HG03066 (cell line): ENCODE measurements around the gene DNAJC1.

Experiments used
- ATAC-seq: cut with Tn5 transposase; IDR thresholded peaks from one replicate; pipeline ENCODE4 v1.9.1; 2021; ENCODE audit warnings: low read depth; ENCODE audit not compliant: unreplicated experiment

DNAJC1 gene

DNA sequence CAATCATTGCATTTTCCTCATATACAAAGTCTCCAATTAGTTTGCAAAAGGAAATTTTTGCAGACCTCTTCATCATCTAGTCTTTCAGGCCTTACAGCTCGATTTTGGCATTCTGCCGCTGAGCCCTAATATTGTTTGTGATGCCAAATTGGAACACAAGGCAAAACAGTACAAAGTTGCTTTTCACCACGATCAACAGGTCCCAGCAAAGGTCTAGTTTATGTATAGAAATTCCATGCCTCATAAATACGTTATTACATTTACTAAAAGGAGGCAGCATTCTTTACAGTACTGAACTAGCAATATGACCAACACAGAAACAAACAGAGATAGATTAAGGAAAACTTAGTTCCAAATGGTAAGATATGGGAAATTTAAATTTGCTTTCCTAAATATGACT lies 7.0 kb upstream of the DNAJC1 start:
- ATAC-seq: no peak

DNA sequence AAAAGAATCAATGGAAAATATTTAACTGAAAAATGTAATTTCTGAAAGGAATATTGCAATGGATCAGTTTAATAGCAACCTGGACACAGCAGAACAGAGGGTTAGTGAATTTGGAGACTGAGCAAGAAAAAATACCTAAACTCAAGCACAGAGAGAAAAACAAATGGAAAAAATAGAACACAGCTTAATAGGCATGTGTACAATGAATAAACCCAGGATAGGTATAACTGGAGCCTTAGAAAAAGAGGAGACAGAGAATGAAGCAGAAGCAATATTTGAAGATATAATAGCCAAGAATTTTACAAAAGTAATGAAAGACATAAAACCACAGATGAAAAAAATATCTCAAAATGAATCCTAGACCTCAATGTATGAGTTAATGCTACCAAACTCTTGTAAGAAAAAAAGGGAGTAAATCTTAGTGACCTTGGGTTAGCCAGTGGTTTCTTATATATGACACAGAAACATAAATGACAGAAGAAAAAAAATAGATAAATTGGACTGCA lies 2.9 kb upstream of the DNAJC1 start:
- ATAC-seq: no peak

DNA sequence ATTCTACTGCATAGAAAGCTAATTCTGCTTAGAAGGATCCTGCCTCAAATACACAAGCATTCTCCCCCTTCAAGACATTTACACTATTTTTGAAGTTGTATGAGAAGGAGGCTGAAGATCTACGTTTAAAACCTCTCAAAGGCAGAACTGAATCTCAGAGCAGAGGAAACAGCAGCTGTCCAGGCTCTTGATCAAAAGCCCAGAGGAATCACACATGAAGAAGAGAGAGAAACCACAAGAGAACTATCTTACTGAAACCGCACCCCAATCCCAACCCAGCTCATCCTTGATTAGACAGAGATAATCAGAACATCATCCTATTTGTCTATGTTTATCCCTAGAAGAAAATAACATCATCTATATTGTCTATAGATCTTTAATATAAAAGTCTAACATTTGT lies 2.2 kb upstream of the DNAJC1 start:
- no peak for ATAC-seq

DNA sequence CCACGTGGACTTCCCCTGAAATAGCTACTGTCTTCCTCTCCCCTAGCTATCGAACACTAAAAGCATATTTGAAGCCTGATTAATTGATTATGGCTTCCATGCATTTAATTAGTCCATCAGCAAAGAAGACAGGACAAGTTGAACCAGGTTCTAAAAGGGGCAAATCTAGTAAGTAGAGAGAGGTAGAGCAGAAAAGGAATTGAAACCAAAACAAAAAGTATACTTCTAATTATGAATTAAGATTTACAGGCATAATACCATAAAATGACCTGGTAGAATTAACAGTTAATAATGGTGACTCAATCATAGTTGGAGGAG lies 393 bp upstream of the DNAJC1 start:
- no peak for ATAC-seq

DNA sequence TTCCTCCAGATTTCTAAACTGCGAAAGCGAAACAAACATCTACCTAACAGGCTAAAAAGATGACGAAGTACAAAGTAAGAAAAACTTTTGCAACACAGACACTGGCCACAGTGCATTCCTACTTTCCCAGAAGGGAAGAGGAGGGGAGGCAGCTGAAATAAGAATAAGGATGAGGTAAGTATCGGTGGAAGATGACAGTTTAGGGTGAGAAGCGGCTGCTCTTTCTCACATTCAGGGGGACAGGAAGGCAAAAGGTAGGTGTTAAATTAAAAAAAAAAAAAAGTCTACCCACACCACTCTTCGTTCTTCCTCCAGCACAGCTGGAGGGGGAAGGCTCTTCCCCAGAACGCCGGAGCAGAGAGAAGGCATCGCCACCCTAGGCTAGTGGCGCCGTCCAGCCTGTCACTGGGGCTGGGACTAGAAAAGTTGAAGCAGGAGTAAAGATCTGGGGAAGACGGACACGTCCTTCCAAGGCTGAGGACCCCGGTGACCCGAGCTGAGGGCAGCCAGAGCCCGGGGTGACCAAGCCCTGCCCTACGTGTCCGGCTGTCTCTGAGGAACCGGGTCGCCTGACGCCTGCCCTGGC lies 846 bp downstream of the DNAJC1 start:
- peak; percentile 19 for ATAC-seq

DNA sequence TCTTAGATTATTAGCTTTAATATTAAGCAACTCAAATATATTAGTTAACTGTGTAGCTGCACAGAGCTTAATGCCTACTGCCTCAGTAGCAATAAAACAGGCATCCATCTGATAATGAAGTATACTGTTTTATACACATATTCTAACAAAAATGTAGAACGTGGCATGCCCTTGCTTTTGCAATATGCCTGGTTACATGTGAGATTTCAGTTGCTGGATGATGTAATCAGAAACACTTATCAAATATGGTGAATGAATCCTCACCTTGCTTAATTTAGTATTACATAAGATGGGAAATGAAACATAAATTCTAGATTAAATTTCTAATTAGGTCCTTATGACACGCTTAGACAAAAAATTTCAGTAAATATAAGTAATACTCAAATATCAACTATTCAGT lies 8.0 kb downstream of the DNAJC1 start:
- no peak for ATAC-seq

DNA sequence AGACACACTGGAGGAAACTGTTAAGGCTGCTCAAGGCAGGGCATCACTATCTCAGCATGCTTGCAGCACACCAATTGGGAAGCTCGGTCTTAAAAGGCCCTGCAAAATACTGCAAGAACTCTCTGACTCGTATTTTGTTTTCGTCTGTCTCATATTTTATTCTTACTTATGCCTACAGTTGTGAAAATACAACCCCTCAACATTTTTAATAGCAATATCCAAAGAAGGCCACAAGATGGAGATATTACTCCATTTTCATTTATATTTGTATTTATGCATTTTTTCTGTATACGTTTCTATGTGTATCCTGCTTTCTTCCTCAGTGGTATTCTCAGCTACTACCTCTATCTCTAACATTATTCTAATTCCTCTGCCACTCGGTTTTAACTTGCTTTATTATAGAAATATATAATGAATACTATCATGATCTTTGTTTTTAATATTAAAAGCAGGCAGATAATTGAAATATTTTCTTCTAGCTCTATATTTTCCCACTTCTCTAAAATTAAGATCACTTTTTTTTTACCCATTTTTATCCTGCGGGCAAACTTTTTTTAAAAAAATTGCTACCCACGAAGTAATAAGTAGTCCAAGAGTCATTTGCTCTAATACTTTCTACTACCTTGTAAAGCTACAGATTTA lies 10.0 kb downstream of the DNAJC1 start:
- no peak for ATAC-seq

DNA sequence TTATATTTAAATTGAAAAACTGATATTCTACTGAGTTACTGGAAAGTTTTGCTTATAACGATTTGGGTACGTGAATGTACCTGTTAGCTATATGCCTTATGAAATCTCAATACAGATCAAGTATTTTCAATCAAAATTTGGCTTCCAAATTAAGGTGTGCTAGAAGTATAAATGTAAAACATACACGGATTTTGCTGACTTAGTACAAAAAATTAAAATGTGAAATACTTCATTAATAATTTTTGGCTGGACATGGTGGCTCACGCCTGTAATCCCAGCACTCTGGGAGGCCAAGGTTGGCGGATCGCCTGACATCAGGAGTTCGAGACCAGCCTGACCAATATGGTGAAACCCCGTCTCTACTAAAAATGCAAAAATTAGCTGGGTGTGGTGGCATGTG lies 11.7 kb downstream of the DNAJC1 start:
- no peak for ATAC-seq

DNA sequence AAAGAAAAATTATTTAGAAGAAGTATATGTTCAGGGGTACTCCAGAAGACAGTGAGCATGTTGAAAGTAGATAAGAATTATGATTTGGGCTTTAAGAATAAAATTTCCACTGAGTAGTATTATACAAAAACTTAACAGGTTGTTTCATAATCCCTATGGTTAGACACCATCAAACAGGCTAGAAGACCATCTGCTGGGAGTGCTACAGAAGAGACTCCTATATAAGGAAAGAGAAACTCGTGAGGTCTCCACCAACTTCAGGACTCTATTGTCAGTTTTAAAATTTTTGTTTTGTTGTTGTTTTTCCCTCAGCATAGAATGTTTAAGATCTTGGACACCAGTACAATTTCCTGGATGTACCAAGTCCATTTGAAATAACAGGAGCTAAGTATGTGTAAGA lies 13.1 kb downstream of the DNAJC1 start:
- ATAC-seq: no peak

DNA sequence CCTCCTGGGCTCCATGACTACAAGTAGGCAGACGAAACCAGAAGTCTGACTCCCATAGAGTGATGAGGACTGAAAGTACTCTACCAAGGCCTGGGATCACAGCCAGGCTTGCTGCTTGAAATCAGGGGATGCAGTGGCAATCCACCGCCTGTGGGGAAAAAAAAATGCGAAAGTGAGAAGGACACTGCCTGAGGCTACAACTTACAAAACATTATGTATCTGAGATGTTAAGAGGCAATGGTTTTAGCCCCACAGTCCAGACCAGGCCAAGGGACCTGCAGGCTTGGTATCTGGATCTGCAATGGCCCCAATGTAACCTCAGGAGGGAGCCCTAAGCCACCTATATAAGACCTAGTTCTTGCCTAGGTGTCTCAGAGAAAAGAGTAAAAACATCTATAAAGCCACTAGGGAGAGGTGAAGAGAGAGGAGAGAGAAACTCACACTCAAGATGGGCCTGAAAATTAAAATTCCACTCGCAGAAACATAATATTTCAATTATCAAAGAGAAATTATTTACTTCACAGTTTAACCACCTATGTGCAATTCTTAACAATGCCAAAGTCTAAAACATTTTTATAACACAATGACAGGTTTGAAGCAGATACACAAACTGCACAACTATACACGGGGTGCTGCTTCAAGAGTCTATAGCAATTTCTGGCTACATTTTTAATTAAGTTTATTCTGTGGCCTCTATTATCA lies 13.9 kb downstream of the DNAJC1 start:
- peak; percentile 89 for ATAC-seq

DNA sequence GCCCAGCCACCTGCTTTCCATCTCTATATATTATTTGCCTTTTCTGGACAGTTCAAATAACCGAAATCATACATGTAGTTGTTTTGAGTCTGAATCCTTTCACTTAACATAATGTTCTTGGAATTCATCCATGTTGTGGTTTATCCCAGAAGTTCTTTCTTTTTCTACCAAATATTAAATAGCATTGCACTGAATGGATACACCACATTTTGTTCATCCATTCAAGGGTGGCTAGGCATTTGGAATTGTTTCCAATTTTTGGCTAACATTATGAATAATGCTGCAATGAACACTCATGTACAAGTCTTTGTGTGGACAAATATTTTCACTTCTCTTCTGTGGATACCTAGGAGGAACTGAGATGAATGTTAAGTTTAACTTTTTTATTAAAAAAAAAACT lies 18.0 kb downstream of the DNAJC1 start:
- no peak for ATAC-seq

DNA sequence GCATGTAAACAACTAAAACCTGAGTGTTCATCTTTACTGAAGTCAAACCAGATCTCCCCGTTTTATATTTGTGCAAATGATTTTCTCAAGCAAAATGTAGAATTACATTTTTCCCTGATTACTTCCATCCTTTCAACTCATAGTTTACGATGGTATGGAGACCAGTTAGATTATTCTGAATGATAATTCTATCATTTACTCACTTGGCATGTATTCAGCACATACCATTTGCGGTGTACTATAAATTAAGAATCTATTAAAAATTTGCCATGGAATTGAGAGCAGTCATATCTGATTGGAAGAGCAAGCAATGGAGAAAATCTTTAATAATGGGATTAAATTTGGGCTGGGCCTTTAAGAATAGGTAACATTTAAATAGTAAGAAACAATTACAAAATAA lies 22.4 kb downstream of the DNAJC1 start:
- ATAC-seq: no peak

DNA sequence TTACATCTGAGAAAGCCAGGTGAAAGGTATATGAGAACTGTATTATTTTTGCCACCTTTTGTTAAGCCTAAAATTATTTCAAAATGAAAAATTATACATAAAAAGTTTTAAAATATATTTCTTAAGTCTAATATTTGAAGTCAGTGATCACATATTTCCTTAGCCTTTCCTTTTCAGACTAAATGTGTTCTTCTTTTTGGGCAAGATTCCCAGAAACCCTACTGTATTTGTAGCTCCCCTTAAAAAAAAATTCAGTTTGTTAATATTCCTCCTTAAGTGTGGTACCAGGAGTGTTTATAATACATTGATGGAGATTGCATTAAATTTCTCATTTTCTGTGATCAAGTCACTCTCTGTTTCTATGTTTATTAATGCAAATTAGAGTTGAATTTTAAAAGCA lies 22.8 kb downstream of the DNAJC1 start:
- ATAC-seq: no peak

DNA sequence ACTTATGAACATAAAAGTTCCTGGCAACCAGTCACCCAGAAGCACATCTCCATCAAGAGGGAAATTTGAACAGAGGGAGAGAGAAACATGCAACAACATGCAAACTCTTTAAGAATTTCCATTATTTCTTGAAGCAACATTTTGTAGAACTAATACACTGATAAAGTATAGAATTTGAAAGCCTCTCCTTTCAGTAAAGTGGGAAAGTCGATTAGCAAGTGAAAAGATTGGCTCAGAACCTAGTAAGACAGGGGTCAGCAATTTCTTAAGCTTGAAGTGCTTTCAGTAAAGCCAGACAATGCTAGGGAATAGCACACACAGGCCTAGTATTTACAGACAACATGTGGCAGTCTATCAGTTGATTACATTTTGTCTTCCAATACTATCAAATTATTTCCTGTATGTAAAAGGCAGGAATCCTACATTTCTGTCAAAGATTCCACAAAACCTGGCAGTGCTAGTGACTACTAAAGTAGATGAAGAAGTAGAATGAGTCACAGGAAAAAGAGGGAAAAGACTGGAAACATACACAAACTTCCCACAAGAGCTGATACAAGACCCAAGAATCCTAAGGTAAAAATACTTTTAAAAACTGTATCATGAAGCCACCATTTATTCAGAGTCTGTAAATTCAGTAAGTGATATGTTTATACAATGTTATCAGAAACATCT lies 25.2 kb downstream of the DNAJC1 start:
- no peak for ATAC-seq

DNA sequence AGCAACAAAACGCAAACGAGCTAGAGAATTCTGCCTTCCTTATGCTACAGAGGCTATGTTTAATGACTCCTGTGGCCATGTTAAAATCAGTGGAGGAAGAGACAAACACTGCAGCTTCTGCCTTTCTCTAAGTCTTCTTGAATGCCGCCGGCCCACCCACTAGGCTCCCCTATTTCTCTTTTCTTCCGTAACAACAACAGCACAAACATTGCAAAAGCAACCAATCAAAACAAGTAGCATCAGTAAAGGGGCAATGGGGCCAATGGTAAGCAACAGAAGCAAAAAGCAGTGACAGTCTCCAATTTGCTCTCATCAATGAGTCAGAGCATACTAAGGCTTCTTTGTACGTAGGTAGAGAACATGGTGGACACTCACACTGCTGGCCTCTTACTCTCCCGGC lies 26.8 kb downstream of the DNAJC1 start:
- no peak for ATAC-seq

DNA sequence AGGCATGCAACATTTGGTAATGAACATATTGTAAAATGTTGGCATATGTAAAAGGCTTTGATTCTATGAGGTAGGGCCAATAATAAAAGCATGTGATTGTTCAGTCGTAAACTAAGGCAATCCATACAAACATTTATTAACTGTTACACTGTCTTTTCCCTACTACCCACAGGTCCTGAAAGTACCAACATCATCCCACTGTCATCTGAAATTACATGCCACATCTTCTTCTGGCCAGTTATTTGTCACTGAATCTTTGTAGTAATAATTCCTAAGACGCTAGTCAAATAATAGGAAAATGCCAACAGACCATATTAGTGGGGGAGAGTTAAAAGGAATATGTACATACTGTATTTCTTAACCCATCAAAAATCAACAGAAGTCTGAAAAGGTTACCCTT lies 27.2 kb downstream of the DNAJC1 start:
- no peak for ATAC-seq

DNA sequence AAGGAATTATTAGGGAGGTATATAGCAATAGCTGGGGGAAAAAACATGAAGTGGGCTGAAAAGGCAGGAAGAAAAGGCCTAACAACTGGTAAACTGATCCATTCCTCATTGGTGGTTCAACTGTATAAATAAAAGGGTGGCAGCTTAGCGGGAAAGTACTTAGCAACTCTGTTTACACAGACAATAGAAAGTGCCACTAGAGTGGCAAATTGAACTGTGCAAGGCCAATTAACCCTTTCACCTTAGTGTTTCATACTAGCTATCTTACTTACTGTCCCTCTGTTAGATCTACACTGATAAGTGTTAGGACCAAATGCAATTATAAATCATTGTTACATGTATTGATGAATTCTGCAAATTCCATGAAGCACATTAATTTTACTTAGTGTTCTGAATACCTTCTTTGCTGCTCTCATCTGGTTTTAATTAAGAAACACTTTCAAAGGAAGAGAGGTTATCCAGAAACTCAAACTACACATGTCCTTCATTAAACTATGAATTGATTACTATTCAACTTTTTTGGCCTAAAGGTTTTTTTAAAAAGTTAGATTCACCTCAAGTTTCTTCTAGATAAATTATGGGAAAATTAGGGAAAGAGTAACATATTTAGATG lies 28.0 kb downstream of the DNAJC1 start:
- no peak for ATAC-seq

DNA sequence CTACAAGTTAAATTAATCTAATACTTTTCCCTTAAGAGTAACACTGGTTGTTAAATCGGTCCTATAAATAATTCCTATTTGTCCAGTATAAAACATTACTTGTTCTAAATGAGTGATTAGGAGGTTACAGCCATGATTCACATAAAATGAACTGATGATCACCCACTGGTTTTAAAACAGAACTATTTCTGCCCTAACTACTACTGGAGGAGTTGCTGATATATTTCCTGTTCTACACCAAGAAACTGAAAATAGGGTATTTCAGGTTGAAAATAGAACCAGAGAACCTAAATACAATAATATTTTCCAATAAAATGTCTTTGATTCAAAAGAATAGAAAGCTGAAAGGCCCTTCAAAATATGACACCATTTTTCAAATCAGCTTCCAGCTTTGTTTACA lies 30.9 kb downstream of the DNAJC1 start:
- no peak for ATAC-seq

DNA sequence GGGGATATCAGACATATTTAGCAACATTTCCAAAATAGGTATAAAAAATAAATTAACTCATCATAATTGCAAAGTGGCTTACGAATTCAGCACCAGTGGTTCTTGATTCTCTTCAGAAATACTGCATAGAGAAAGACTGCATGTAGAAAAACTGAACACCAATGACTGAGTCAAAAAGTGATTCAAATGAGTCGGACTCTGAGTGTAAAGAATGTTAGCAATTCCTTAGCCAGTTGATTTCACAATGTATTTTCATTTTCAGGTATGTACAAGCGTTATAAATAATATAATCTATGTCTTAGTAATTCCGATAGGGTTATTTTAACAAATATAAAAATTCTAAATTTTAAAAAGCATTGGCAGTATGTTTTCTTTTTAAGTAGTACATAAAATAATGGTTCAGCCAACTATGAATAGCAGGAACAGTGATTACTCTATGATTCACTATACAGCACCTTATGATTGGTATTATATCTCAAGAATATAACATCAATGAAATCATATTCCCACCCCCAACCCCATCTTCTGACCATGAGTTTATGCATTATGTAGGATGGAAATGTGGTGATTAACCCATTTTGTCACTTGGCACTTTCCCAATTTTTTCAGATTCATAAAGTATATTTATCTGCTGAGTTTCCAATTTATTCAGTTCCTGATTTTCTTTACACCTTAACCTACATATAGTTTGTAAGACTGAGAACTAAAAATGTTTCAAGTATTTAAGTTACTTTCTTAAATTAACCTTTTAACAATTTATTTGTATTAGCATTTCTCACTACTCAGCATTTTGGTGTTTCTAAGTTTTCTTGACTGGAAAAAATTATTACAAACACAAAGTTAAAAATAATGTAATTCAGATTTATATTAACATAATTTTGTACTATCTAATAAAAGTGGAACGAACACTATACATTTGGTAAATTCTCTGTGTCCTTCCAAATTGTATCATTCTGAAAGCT lies 33.9 kb downstream of the DNAJC1 start:
- ATAC-seq: no peak

DNA sequence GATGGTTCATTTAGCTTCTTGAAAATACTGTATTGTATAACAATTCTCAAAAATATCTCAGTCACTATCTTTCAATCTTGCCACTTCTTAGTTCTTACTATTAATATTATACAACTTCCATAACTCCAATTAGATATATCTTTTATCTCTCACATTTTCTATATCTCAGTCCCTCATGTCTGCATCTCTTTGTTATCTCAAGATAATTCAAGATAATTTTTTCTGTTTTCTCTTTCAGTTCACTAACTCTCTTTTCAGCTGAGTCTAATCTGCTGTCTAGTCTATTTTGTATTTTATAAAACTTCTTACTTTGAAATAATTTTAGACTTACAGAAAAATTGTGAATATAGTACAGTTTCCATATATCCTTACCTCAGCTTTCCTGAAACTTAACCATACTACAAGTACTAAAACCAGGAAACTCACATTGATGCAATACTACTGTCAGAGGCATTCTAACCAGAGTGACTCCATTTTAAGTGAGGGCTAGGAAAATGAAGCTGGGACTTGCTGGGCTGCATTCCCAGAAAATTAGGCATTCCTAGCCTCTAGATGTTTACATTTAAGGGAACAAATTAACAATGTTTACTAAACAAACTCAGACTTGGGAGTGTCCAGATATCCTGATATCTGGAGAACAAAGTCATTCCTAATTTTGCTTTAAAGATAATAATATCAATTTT lies 38.4 kb downstream of the DNAJC1 start:
- no peak for ATAC-seq
